Mammary epithelial cell (primary cell): ENCODE data around the gene RAD17.

Source experiments
- CTCF ChIP-seq, 2 donors: IDR thresholded peaks in 1 of 2; conservative IDR thresholded peaks in 1 of 2; 2 replicates each; pipeline ENCODE4 v1.5.1; 2011 to 2012; ENCODE audit warnings: inconsistent platforms in 2 of 2, low read length in 2 of 2, mild to moderate bottlenecking in 2 of 2, control low read depth in 1 of 2, low read depth in 1 of 2; ENCODE audit not compliant: insufficient read depth in 1 of 2; ENCODE audit errors: extremely low read depth in 1 of 2
- EZH2 ChIP-seq: IDR thresholded peaks from 2 replicates; pipeline ENCODE4 v1.6.1; 2012; ENCODE audit warnings: low read length, inconsistent platforms, borderline replicate concordance

GRCh38 chr5:69378376-69378775 lies 8.8 kb downstream of the RAD17 start:
- no peak for TF ChIP-seq CTCF (conservative IDR thresholded peaks at IDR 0.05 in 1 of 2, IDR thresholded peaks at IDR 0.05 in 1 of 2; ENCODE audit: extremely low read depth in 1 of 2, insufficient read depth in 1 of 2, low read depth in 1 of 2, low read length in 2 of 2)
- no peak for TF ChIP-seq EZH2
